GM13976 (cell line): ENCODE data around the gene COL4A2.

Experiments used
- DNase-seq: peaks from one replicate; pipeline ENCODE4 v3.0.0; 2012; ENCODE audit warnings: low spot score
- CTCF ChIP-seq: IDR thresholded peaks from 2 replicates; pipeline ENCODE4 v1.5.1; 2012; ENCODE audit warnings: borderline replicate concordance, mild to moderate bottlenecking; ENCODE audit not compliant: insufficient read depth; ENCODE audit errors: extremely low read depth, missing control alignments, control extremely low read depth
- in situ Hi-C: fragments of 300-500 bp; cut with MboI; formaldehyde crosslinking; loops from one replicate; pipeline ENCODE4 v1.12.0; 2022; ENCODE audit warnings: low sequenced_read_pairs, mixed read lengths, inconsistent platforms; ENCODE audit not compliant: unreplicated experiment

COL4A2 gene

GRCh38 chr13:110557610-110558305 is 250.7 kb downstream of the COL4A2 start:
- no peak for TF ChIP-seq CTCF
- DNase-seq = no peak
- in situ Hi-C loops = no loop called here

- no peak for TF ChIP-seq CTCF
- DNase-seq = no peak
- in situ Hi-C loops = no loop called here
These were observed 252.4 kb downstream of the COL4A2 start for GRCh38 chr13:110559429-110559943.

GRCh38 chr13:110559986-110560385 is 252.9 kb downstream of the COL4A2 start:
- no peak for TF ChIP-seq CTCF
- in situ Hi-C loops = no loop called here
- no peak for DNase-seq

GRCh38 chr13:110560601-110561343 is 253.7 kb downstream of the COL4A2 start:
- peak; percentile 70 for DNase-seq

GRCh38 chr13:110561344-110562035 is 254.4 kb downstream of the COL4A2 start, which contains the start of gene RAB20:
Gene RAB20 (minus strand): TSS chr13:110561722. CDS start chr13:110561519, 203 bp downstream.
- in situ Hi-C loops = no loop called here

More at GRCh38 chr13:110560601-110561343, 253.7 kb downstream of the COL4A2 start:
- TF ChIP-seq CTCF = no peak
- in situ Hi-C loops = no loop called here

More at GRCh38 chr13:110561344-110562035, 254.4 kb downstream of the COL4A2 start, which contains the start of gene RAB20:
- peak; percentile 91 for DNase-seq
- TF ChIP-seq CTCF = no peak
